HG03139 (cell line): ENCODE results near the gene PKD1.

Experiments used
- ATAC-seq: cut with Tn5 transposase; IDR thresholded peaks from one replicate; pipeline ENCODE4 v1.9.1; 2021; ENCODE audit not compliant: unreplicated experiment

Gene PKD1

GRCh38 chr16:2170587-2171435 is 35.1 kb upstream of the PKD1 start:
- ATAC-seq, result no peak

- no peak for ATAC-seq
Observed at GRCh38 chr16:2170080-2170479, 34.4 kb upstream of the PKD1 start.

- no peak for ATAC-seq
Observed at GRCh38 chr16:2167068-2167638, 31.5 kb upstream of the PKD1 start.

GRCh38 chr16:2166263-2167067 is 30.8 kb upstream of the PKD1 start:
- no peak for ATAC-seq

GRCh38 chr16:2165861-2166260 is 30.2 kb upstream of the PKD1 start:
- ATAC-seq, result no peak

- no peak for ATAC-seq
Observed at GRCh38 chr16:2163211-2163881, 27.6 kb upstream of the PKD1 start.

- no peak for ATAC-seq
Observed at GRCh38 chr16:2162676-2163118, 27.0 kb upstream of the PKD1 start.

GRCh38 chr16:2161911-2162310 is 26.2 kb upstream of the PKD1 start:
- ATAC-seq, result no peak

- no peak for ATAC-seq
Observed at GRCh38 chr16:2160915-2161551, 25.3 kb upstream of the PKD1 start.

- ATAC-seq, result no peak
Observed at GRCh38 chr16:2159175-2159838, 23.6 kb upstream of the PKD1 start.

GRCh38 chr16:2158262-2158638 is 22.6 kb upstream of the PKD1 start:
- ATAC-seq, result no peak

- no peak for ATAC-seq
Observed at GRCh38 chr16:2157480-2158261, 22.0 kb upstream of the PKD1 start.

GRCh38 chr16:2156849-2157224 is 21.1 kb upstream of the PKD1 start:
- ATAC-seq, result no peak

- no peak for ATAC-seq
Observed at GRCh38 chr16:2155977-2156848, 20.5 kb upstream of the PKD1 start.

- peak; percentile 78 for ATAC-seq
Observed at GRCh38 chr16:2155091-2155950, 19.6 kb upstream of the PKD1 start, which contains the start of gene TRAF7. Gene TRAF7, plus strand, starts transcription at chr16:2155782. Its CDS starts 8,139 bp downstream, at chr16:2163921.

- ATAC-seq, result no peak
Observed at GRCh38 chr16:2154533-2155090, 18.9 kb upstream of the PKD1 start.
